WTC11 (cell line): ENCODE measurements around the gene AKT1. TPM values are rescaled to one million over a fixed set of nuclear protein-coding genes. Genes with fewer than 3 reads are reported as not detected.

Experiments used
- ATAC-seq: fragments of 200-7000 bp; cut with Tn5 transposase; 2 replicates; pipeline ENCODE4 v1.10.0; 2021; ENCODE audit warnings: mild to moderate bottlenecking, moderate library complexity
- CTCF ChIA-PET: fragments of 300-600 bp; sonication (Branson Sonifier 250); formaldehyde crosslinking; loops from one replicate; lab custom pipeline; 2021; ENCODE audit warnings: antibody characterized with exemption; lab: Charles Lee
- POLR2A ChIA-PET: fragments of 350-600 bp; sonication (Branson Sonifier 250); formaldehyde crosslinking; loops from one replicate; lab custom pipeline; 2021; ENCODE audit warnings: antibody characterized with exemption; lab: Charles Lee
- DNase-seq: peaks from one replicate; pipeline ENCODE4 v3.0.0; 2021; ENCODE audit warnings: low spot score
- H3K27ac Mint-ChIP-seq: 2 replicates; pipeline ENCODE4 v1.8.0; 2021; ENCODE audit warnings: mixed read lengths
- H3K27me3 Mint-ChIP-seq: 2 replicates; pipeline ENCODE4 v1.8.0; 2021; ENCODE audit warnings: low read depth, mild to moderate bottlenecking, moderate library complexity, mixed read lengths
- H3K36me3 Mint-ChIP-seq: 2 replicates; pipeline ENCODE4 v1.8.0; 2021; ENCODE audit warnings: mixed read lengths
- H3K4me1 Mint-ChIP-seq: 2 replicates; pipeline ENCODE4 v1.8.0; 2022; ENCODE audit warnings: mixed read lengths
- H3K4me3 Mint-ChIP-seq: 2 replicates; pipeline ENCODE4 v1.8.0; 2021; ENCODE audit warnings: mild to moderate bottlenecking, moderate library complexity, mixed read lengths
- H3K9me3 Mint-ChIP-seq: 2 replicates; pipeline ENCODE4 v1.8.0; 2021; ENCODE audit warnings: mixed read lengths
- ATF1 ChIP-seq: sonication (generic); formaldehyde crosslinking; IDR thresholded peaks from 2 replicates; pipeline ENCODE4 v1.8.1; 2023; ENCODE audit warnings: mild to moderate bottlenecking, moderate library complexity, missing genetic modification reagents
- GRHL2 ChIP-seq: fragments of 250-450 bp; sonication (Bioruptor Pico); IDR thresholded peaks from 2 replicates; pipeline ENCODE4 v1.8.0; 2022; ENCODE audit warnings: mild to moderate bottlenecking, moderate library complexity; ENCODE audit not compliant: insufficient replicate concordance, severe bottlenecking
- JAZF1 ChIP-seq: fragments of 250-450 bp; sonication (Bioruptor Pico); IDR thresholded peaks from 2 replicates; pipeline ENCODE4 v1.9.0; 2021; ENCODE audit warnings: moderate library complexity, mild to moderate bottlenecking, inconsistent platforms
- KAT7 ChIP-seq: sonication (generic); formaldehyde crosslinking; IDR thresholded peaks from 2 replicates; pipeline ENCODE4 v1.8.1; 2023; ENCODE audit warnings: missing genetic modification reagents, mild to moderate bottlenecking, borderline replicate concordance
- MAX ChIP-seq: sonication (generic); formaldehyde crosslinking; IDR thresholded peaks from 2 replicates; pipeline ENCODE4 v1.8.0; 2022; ENCODE audit warnings: mild to moderate bottlenecking, missing genetic modification reagents
- MLX ChIP-seq: sonication (generic); formaldehyde crosslinking; IDR thresholded peaks from 2 replicates; pipeline ENCODE4 v1.8.1; 2023; ENCODE audit warnings: mild to moderate bottlenecking, missing genetic modification reagents, moderate library complexity
- NR3C1 ChIP-seq: sonication (generic); formaldehyde crosslinking; conservative IDR thresholded peaks from 2 replicates; pipeline ENCODE4 v1.8.1; 2023; ENCODE audit warnings: low read depth, mild to moderate bottlenecking, missing genetic modification reagents
- STAT6 ChIP-seq: sonication (generic); formaldehyde crosslinking; conservative IDR thresholded peaks from 2 replicates; pipeline ENCODE4 v1.8.1; 2023; ENCODE audit warnings: mild to moderate bottlenecking, low read depth, missing genetic modification reagents, moderate library complexity
- ZBTB21 ChIP-seq: sonication (generic); formaldehyde crosslinking; IDR thresholded peaks from 2 replicates; pipeline ENCODE4 v1.8.1; 2023; ENCODE audit warnings: mild to moderate bottlenecking, missing genetic modification reagents, borderline replicate concordance
- ZNF121 ChIP-seq: sonication (generic); formaldehyde crosslinking; IDR thresholded peaks from 2 replicates; pipeline ENCODE4 v1.8.0; 2023; ENCODE audit warnings: missing genetic modification reagents
- ZNF232 ChIP-seq: sonication (generic); formaldehyde crosslinking; IDR thresholded peaks from 2 replicates; pipeline ENCODE4 v1.8.0; 2022; ENCODE audit warnings: mild to moderate bottlenecking, missing genetic modification reagents
- ZNF423 ChIP-seq: fragments of 250-450 bp; sonication (Bioruptor Pico); IDR thresholded peaks from 2 replicates; pipeline ENCODE4 v2.1.2; 2022; ENCODE audit warnings: mild to moderate bottlenecking, moderate library complexity
- total RNA-seq: library from RNA; stranded (reverse); gene quantifications from 3 replicates; pipeline ENCODE4 v1.2.3, GENCODE V29; 2021
- TF ChIP-seq, protein P1 (sequence below): sonication (generic); formaldehyde crosslinking; IDR thresholded peaks from 2 replicates; pipeline ENCODE4 v1.8.0; 2023; ENCODE audit warnings: missing genetic modification reagents, mild to moderate bottlenecking, borderline replicate concordance
- TF ChIP-seq, protein P2 (sequence below): sonication (generic); formaldehyde crosslinking; IDR thresholded peaks from 2 replicates; pipeline ENCODE4 v1.8.0; 2023; ENCODE audit warnings: missing genetic modification reagents

The AKT1 gene
- total RNA-seq, 1 experiment from 2014 or later = 121 TPM

- TF ChIP-seq, protein P1, sequence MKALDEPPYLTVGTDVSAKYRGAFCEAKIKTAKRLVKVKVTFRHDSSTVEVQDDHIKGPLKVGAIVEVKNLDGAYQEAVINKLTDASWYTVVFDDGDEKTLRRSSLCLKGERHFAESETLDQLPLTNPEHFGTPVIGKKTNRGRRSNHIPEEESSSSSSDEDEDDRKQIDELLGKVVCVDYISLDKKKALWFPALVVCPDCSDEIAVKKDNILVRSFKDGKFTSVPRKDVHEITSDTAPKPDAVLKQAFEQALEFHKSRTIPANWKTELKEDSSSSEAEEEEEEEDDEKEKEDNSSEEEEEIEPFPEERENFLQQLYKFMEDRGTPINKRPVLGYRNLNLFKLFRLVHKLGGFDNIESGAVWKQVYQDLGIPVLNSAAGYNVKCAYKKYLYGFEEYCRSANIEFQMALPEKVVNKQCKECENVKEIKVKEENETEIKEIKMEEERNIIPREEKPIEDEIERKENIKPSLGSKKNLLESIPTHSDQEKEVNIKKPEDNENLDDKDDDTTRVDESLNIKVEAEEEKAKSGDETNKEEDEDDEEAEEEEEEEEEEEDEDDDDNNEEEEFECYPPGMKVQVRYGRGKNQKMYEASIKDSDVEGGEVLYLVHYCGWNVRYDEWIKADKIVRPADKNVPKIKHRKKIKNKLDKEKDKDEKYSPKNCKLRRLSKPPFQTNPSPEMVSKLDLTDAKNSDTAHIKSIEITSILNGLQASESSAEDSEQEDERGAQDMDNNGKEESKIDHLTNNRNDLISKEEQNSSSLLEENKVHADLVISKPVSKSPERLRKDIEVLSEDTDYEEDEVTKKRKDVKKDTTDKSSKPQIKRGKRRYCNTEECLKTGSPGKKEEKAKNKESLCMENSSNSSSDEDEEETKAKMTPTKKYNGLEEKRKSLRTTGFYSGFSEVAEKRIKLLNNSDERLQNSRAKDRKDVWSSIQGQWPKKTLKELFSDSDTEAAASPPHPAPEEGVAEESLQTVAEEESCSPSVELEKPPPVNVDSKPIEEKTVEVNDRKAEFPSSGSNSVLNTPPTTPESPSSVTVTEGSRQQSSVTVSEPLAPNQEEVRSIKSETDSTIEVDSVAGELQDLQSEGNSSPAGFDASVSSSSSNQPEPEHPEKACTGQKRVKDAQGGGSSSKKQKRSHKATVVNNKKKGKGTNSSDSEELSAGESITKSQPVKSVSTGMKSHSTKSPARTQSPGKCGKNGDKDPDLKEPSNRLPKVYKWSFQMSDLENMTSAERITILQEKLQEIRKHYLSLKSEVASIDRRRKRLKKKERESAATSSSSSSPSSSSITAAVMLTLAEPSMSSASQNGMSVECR (CRISPR knock-in tag) = no peak
- TF ChIP-seq ZBTB21 (CRISPR knock-in tag) (no peak), JAZF1 (CRISPR knock-in tag) (no peak), NR3C1 (no peak), KAT7 (CRISPR knock-in tag) (no peak), STAT6 (CRISPR knock-in tag) (no peak), ZNF423 (CRISPR knock-in tag) (no peak), MLX (CRISPR knock-in tag) (no peak), MAX (CRISPR knock-in tag) (no peak), GRHL2 (CRISPR knock-in tag) (no peak), ATF1 (no peak)
- TF ChIP-seq, protein P2, sequence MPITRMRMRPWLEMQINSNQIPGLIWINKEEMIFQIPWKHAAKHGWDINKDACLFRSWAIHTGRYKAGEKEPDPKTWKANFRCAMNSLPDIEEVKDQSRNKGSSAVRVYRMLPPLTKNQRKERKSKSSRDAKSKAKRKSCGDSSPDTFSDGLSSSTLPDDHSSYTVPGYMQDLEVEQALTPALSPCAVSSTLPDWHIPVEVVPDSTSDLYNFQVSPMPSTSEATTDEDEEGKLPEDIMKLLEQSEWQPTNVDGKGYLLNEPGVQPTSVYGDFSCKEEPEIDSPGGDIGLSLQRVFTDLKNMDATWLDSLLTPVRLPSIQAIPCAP (CRISPR knock-in tag) = no peak
Measured at GRCh38 chr14:104805326-104805678, 9.8 kb upstream of the AKT1 start (continued).

- H3K9me3 Mint-ChIP-seq = peaks cover 11% of the 10 kb centered on the region
- no peak for DNase-seq
- ChIA-PET CTCF (interaction anchor here (1.0 to 1.4 kb wide), 2 partner anchors 10 to 36 kb away, joined by 4 to 7 read pairs; no protein-coding TSS in a partner anchor), POLR2A (interaction anchor here (1.0 kb wide), 1 partner anchor 10 kb away, joined by 3 read pairs; no protein-coding TSS in a partner anchor)
- peaks cover 4% of the 10 kb centered on the region; the same call in 1 of the 2 replicates for H3K4me1 Mint-ChIP-seq
- no peak overlapping the region for H3K4me3 Mint-ChIP-seq
- H3K36me3 Mint-ChIP-seq = no peaks in the 10 kb centered on the region
- ATAC-seq = no peak
- no peak overlapping the region for H3K27ac Mint-ChIP-seq
- peaks cover 31% of the 10 kb centered on the region for H3K27me3 Mint-ChIP-seq
- no peak for TF ChIP-seq STAT6 (CRISPR knock-in tag)
- TF ChIP-seq ZNF232 (CRISPR knock-in tag) = no peak
- TF ChIP-seq ZNF121 (CRISPR knock-in tag) = no peak
Measured at GRCh38 chr14:104804481-104805325, 9.2 kb upstream of the AKT1 start.
